ENCODE data around the gene MAPT.

- no peak for TF ChIP-seq POLR2A (IDR thresholded peaks at IDR 0.05; ENCODE audit: low read depth, low read length)
- no peak for TF ChIP-seq TAF1 (IDR thresholded peaks at IDR 0.05; ENCODE audit: borderline replicate concordance, low read depth, low read length)
Measured at GRCh38 chr17:46042925-46043324, 148.6 kb downstream of the MAPT start.
